Endothelial cell of umbilical vein (primary cell): ENCODE measurements around the gene PKNOX2.

Source experiments
- CTCF ChIP-seq, 2 donors: IDR thresholded peaks; 1 replicate in 1 of 2; 2 replicates in 1 of 2; pipeline ENCODE4 v1.5.1; 2011; ENCODE audit warnings: low read length in 2 of 2, mild to moderate bottlenecking in 2 of 2, moderate library complexity in 2 of 2, control low read depth in 1 of 2, inconsistent platforms in 1 of 2, low read depth in 1 of 2; ENCODE audit not compliant: insufficient read depth in 1 of 2; ENCODE audit errors: extremely low read depth in 1 of 2
- EZH2 ChIP-seq: IDR thresholded peaks from 2 replicates; pipeline ENCODE4 v1.6.1; 2012; ENCODE audit warnings: borderline replicate concordance, low read depth, mild to moderate bottlenecking, moderate library complexity, low read length, inconsistent platforms; ENCODE audit not compliant: severe bottlenecking
- MYC ChIP-seq: IDR thresholded peaks from one replicate; pipeline ENCODE4 v1.6.1; 2011; ENCODE audit warnings: mild to moderate bottlenecking, low read depth, low read length

GRCh38 chr11:125463590-125464269 lies 299.2 kb downstream of the PKNOX2 start:
- no peak for TF ChIP-seq CTCF (IDR thresholded peaks at IDR 0.05; ENCODE audit: extremely low read depth in 1 of 2, insufficient read depth in 1 of 2, low read depth in 1 of 2, low read length in 2 of 2)
- TF ChIP-seq EZH2, result no peak
- no peak for TF ChIP-seq MYC
